Amygdala (tissue), 56 donors: Measurements from ENCODE around the gene RPRD1B.

Source experiments
- DNase-seq, 56 donors: peaks; one replicate each; lab custom pipeline; 2025; lab: John Stamatoyannopoulos, UW

The RPRD1B gene

GRCh38 chr20:38130687-38131587 lies 97.4 kb downstream of the RPRD1B start:
- no peak for DNase-seq

- no peak for DNase-seq
These were observed 98.1 kb downstream of the RPRD1B start for GRCh38 chr20:38131588-38132121.

GRCh38 chr20:38132156-38132909 lies 98.8 kb downstream of the RPRD1B start:
- no peak for DNase-seq

- DNase-seq = no peak
These were observed 99.5 kb downstream of the RPRD1B start for GRCh38 chr20:38132910-38133501.

GRCh38 chr20:38133680-38134426 lies 100.3 kb downstream of the RPRD1B start:
- no peak for DNase-seq

GRCh38 chr20:38134427-38135270 lies 101.1 kb downstream of the RPRD1B start:
- DNase-seq = no peak

GRCh38 chr20:38135271-38135650 lies 101.7 kb downstream of the RPRD1B start:
- DNase-seq = no peak

GRCh38 chr20:38135651-38136420 lies 102.3 kb downstream of the RPRD1B start:
- DNase-seq = no peak

GRCh38 chr20:38136421-38137245 lies 103.1 kb downstream of the RPRD1B start:
- DNase-seq = no peak

GRCh38 chr20:38137441-38138037 lies 104.0 kb downstream of the RPRD1B start:
- DNase-seq = no peak

- DNase-seq = no peak
These were observed 104.7 kb downstream of the RPRD1B start for GRCh38 chr20:38138086-38138778.

- DNase-seq = no peak
These were observed 105.8 kb downstream of the RPRD1B start for GRCh38 chr20:38139156-38139912.

- DNase-seq = no peak
These were observed 106.6 kb downstream of the RPRD1B start for GRCh38 chr20:38139977-38140753.

- DNase-seq = peak in 2 of 56 donors; percentile 11 to 12
These were observed 107.8 kb downstream of the RPRD1B start for GRCh38 chr20:38141204-38141888.
